K562 (cell line): ENCODE results near the gene NAGLU. TPM values are rescaled to one million over a fixed set of nuclear protein-coding genes. Genes with fewer than 3 reads are reported as not detected.

Experiments used
- BACH1 ChIP-seq: fragments of 200-800 bp; sonication (Bioruptor generic); IDR thresholded peaks from 2 replicates; pipeline ENCODE4 v1.6.1; 2016; ENCODE audit warnings: missing genetic modification characterization, missing compliant biosample characterization
- CBFA2T2 ChIP-seq: fragments of 450-650 bp; conservative IDR thresholded peaks from 2 replicates; pipeline ENCODE4 v1.6.1; 2017; ENCODE audit warnings: mild to moderate bottlenecking
- GTF2A2 ChIP-seq: IDR thresholded peaks from 2 replicates; pipeline ENCODE4 v1.6.1; 2016; ENCODE audit warnings: mild to moderate bottlenecking, missing genetic modification characterization, missing compliant biosample characterization
- MYC ChIP-seq, 2 experiments: fragments of 250-450 bp in 1 of 2; sonication (Bioruptor Pico) in 1 of 2; IDR thresholded peaks; 2 replicates each; pipeline versions ENCODE4 v1.5.1 to v1.6.1; 2012 to 2021; ENCODE audit warnings: low read depth in 2 of 2, borderline replicate concordance in 1 of 2, improper control_type of control experiment in 1 of 2, low read length in 1 of 2, mild to moderate bottlenecking in 1 of 2, moderate library complexity in 1 of 2
- MYNN ChIP-seq, 2 experiments: sonication (generic); formaldehyde crosslinking in 1 of 2; IDR thresholded peaks; 2 replicates each; pipeline versions ENCODE4 v1.5.0 to v1.6.1; 2016 to 2020; ENCODE audit warnings: antibody characterized with exemption in 1 of 2, missing genetic modification reagents in 1 of 2
- RAD51 ChIP-seq: fragments of 450-650 bp; IDR thresholded peaks from 2 replicates; pipeline ENCODE4 v1.7.1; 2016; ENCODE audit warnings: low read depth, mild to moderate bottlenecking, borderline replicate concordance
- SPI1 ChIP-seq: IDR thresholded peaks from 2 replicates; pipeline ENCODE4 v1.6.1; 2011; ENCODE audit warnings: low read depth, low read length, control low read depth, borderline replicate concordance
- ZNF583 ChIP-seq: fragments of 250-450 bp; sonication (Bioruptor Pico); IDR thresholded peaks from 2 replicates; pipeline ENCODE4 v1.4.0; 2020
- polyA plus RNA-seq, 8 experiments: library from polyadenylated mRNA; depleted of rRNA in 4 of 8; stranded (reverse) in 5 of 8; unstranded in 3 of 8; fragments of >200 nt; fragmentation: Nextera tagmentation in 2 of 8; fragmentation: Illumina TruSeq in 1 of 8; extraction: Ambion mirVana in 2 of 8; extraction: Trizol in 1 of 8; gene quantifications; 2 replicates each; pipeline versions ENCODE4 v1.2.1 to v1.2.3, GENCODE V29; 2011 to 2014; ENCODE audit warnings: inconsistent platforms in 1 of 8, missing spikeins in 1 of 8
- total RNA-seq, 7 experiments: library from RNA; depleted of rRNA in 6 of 7; stranded (reverse); fragments of >200 nt in 6 of 7; fragmentation: Illumina TruSeq in 2 of 7; extraction: Trizol in 2 of 7; gene quantifications; 2 replicates each; pipeline versions ENCODE4 v1.2.1 to v1.2.3, GENCODE V29; 2011 to 2021; ENCODE audit warnings: low replicate concordance in 1 of 7
- TF ChIP-seq, protein P1 (sequence below): sonication (generic); formaldehyde crosslinking; IDR thresholded peaks from 2 replicates; pipeline ENCODE4 v1.8.1; 2023; ENCODE audit warnings: mild to moderate bottlenecking, missing genetic modification reagents
- TF ChIP-seq, protein P2 (sequence below): fragments of 450-650 bp; IDR thresholded peaks from 2 replicates; pipeline ENCODE4 v1.6.1; 2017; ENCODE audit warnings: antibody characterized with exemption, mild to moderate bottlenecking
- TF ChIP-seq, protein P3 (sequence below): fragments of 450-650 bp; formaldehyde crosslinking; IDR thresholded peaks from 2 replicates; pipeline ENCODE4 v1.4.0; 2020; ENCODE audit warnings: mild to moderate bottlenecking, moderate library complexity
- TF ChIP-seq, protein P4 (sequence below): fragments of 200-800 bp; sonication (Bioruptor generic); IDR thresholded peaks from 2 replicates; pipeline ENCODE4 v1.6.1; 2017; ENCODE audit warnings: missing genetic modification characterization, missing compliant biosample characterization
- TF ChIP-seq, protein P5 (sequence below): sonication (generic); formaldehyde crosslinking; IDR thresholded peaks from 2 replicates; pipeline ENCODE4 v1.8.0; 2022; ENCODE audit warnings: missing genetic modification reagents, mild to moderate bottlenecking, moderate library complexity, borderline replicate concordance

The NAGLU gene
- total and polyA plus RNA-seq, 9 of the 15 experiments (the other 6 are each of a cell fraction or from before 2014, with no cell fraction given) = 0.04 to 21.5 (median 8.5) TPM

DNA sequence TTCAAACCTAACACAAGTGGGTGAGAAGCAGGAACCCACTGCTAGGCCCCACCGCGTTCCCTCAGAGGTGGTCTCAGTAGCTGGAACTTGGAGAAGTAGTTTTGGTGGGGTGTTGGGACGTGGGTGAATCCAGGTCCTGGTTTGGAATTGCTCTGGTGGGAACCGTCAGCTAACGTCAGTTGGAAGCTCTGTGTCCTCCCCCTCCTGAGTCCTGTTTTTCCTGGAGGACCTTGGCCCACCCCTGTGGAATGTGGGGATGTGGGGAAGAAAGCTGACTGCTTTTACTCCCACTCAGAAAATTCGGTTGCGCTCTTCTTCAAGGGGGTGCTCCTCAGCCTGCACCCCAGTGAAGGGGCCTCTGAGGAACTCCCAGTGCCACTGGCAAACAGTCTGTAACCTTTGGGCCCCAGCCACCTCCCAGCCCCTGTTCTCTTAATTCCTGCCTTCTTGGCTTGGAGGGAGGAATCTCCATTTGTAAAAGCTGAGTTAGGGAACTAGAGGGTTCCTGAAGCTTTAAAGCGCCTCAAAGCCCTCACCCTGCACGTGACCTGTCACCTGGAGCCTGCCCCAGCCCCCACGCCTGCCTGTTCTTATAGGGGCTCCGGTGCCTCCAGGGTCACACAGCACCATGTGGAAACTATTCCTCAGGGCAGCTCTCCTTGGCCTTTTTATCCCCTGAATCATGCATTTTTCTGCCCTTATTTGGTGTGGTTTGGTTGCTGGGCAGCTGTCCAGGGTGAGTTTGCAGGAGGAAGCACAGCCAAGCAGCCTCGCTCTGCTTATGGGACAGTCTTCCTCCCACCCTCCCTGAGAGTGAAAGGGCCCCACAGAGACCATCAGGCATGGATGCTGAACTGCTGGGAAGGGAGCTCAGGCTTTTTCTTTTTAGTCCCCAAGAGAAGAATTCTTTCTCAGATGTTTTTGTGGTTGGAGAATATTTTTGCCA, 16.2 kb upstream of the NAGLU start (continued):
- TF ChIP-seq BACH1 (tag) (peak; percentile 20; the same call in 1 of the 2 replicates), CBFA2T2 (0 out of 2 replicates have a peak, but pooled peaks have one; percentile 13), GTF2A2 (tag) (no peak), MYC (IDR thresholded peaks at IDR 0.05; ENCODE audit: low read depth, low read length) (peak; percentile 48; the same call in 1 of the 2 replicates), MYC (CRISPR knock-in tag; IDR thresholded peaks at IDR 0.05; ENCODE audit: borderline replicate concordance, low read depth) (no peak), MYNN (IDR thresholded peaks at IDR 0.05) (0 out of 2 replicates have a peak, but pooled peaks have one; percentile 12), MYNN (CRISPR knock-in tag; IDR thresholded peaks at IDR 0.05) (no peak), SPI1 (0 out of 2 replicates have a peak, but pooled peaks have one; percentile 5), RAD51 (peak; percentile 46; the same call in 1 of the 2 replicates), ZNF583 (CRISPR knock-in tag) (0 out of 2 replicates have a peak, but pooled peaks have one; percentile 21)
- TF ChIP-seq, protein P1, sequence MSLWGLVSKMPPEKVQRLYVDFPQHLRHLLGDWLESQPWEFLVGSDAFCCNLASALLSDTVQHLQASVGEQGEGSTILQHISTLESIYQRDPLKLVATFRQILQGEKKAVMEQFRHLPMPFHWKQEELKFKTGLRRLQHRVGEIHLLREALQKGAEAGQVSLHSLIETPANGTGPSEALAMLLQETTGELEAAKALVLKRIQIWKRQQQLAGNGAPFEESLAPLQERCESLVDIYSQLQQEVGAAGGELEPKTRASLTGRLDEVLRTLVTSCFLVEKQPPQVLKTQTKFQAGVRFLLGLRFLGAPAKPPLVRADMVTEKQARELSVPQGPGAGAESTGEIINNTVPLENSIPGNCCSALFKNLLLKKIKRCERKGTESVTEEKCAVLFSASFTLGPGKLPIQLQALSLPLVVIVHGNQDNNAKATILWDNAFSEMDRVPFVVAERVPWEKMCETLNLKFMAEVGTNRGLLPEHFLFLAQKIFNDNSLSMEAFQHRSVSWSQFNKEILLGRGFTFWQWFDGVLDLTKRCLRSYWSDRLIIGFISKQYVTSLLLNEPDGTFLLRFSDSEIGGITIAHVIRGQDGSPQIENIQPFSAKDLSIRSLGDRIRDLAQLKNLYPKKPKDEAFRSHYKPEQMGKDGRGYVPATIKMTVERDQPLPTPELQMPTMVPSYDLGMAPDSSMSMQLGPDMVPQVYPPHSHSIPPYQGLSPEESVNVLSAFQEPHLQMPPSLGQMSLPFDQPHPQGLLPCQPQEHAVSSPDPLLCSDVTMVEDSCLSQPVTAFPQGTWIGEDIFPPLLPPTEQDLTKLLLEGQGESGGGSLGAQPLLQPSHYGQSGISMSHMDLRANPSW (CRISPR knock-in tag) = no peak
- TF ChIP-seq, protein P2, sequence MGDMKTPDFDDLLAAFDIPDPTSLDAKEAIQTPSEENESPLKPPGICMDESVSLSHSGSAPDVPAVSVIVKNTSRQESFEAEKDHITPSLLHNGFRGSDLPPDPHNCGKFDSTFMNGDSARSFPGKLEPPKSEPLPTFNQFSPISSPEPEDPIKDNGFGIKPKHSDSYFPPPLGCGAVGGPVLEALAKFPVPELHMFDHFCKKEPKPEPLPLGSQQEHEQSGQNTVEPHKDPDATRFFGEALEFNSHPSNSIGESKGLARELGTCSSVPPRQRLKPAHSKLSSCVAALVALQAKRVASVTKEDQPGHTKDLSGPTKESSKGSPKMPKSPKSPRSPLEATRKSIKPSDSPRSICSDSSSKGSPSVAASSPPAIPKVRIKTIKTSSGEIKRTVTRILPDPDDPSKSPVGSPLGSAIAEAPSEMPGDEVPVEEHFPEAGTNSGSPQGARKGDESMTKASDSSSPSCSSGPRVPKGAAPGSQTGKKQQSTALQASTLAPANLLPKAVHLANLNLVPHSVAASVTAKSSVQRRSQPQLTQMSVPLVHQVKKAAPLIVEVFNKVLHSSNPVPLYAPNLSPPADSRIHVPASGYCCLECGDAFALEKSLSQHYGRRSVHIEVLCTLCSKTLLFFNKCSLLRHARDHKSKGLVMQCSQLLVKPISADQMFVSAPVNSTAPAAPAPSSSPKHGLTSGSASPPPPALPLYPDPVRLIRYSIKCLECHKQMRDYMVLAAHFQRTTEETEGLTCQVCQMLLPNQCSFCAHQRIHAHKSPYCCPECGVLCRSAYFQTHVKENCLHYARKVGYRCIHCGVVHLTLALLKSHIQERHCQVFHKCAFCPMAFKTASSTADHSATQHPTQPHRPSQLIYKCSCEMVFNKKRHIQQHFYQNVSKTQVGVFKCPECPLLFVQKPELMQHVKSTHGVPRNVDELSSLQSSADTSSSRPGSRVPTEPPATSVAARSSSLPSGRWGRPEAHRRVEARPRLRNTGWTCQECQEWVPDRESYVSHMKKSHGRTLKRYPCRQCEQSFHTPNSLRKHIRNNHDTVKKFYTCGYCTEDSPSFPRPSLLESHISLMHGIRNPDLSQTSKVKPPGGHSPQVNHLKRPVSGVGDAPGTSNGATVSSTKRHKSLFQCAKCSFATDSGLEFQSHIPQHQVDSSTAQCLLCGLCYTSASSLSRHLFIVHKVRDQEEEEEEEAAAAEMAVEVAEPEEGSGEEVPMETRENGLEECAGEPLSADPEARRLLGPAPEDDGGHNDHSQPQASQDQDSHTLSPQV = peak; percentile 66
- TF ChIP-seq, protein P3, sequence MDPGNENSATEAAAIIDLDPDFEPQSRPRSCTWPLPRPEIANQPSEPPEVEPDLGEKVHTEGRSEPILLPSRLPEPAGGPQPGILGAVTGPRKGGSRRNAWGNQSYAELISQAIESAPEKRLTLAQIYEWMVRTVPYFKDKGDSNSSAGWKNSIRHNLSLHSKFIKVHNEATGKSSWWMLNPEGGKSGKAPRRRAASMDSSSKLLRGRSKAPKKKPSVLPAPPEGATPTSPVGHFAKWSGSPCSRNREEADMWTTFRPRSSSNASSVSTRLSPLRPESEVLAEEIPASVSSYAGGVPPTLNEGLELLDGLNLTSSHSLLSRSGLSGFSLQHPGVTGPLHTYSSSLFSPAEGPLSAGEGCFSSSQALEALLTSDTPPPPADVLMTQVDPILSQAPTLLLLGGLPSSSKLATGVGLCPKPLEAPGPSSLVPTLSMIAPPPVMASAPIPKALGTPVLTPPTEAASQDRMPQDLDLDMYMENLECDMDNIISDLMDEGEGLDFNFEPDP (CRISPR knock-in tag) = no peak
- TF ChIP-seq, protein P4, sequence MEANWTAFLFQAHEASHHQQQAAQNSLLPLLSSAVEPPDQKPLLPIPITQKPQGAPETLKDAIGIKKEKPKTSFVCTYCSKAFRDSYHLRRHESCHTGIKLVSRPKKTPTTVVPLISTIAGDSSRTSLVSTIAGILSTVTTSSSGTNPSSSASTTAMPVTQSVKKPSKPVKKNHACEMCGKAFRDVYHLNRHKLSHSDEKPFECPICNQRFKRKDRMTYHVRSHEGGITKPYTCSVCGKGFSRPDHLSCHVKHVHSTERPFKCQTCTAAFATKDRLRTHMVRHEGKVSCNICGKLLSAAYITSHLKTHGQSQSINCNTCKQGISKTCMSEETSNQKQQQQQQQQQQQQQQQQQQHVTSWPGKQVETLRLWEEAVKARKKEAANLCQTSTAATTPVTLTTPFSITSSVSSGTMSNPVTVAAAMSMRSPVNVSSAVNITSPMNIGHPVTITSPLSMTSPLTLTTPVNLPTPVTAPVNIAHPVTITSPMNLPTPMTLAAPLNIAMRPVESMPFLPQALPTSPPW (CRISPR knock-in tag) = peak; percentile 29
- TF ChIP-seq, protein P5, sequence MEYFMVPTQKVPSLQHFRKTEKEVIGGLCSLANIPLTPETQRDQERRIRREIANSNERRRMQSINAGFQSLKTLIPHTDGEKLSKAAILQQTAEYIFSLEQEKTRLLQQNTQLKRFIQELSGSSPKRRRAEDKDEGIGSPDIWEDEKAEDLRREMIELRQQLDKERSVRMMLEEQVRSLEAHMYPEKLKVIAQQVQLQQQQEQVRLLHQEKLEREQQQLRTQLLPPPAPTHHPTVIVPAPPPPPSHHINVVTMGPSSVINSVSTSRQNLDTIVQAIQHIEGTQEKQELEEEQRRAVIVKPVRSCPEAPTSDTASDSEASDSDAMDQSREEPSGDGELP (CRISPR knock-in tag) = peak; percentile 25; the same call in 1 of the 2 replicates
